Renal cortical epithelial cell (primary cell): ENCODE measurements around the gene ARFGAP3. TPM values are rescaled to one million over a fixed set of nuclear protein-coding genes. Genes with fewer than 3 reads are reported as not detected.
"Not testable (repeated sequence)": the region's sequence is repeated elsewhere in the genome, so short reads cannot be mapped to it uniquely, and the experiment has no call there.

Source experiments
- DNase-seq: peaks from one replicate; pipeline ENCODE4 v3.0.0-alpha.2; 2011; ENCODE audit warnings: low read depth
- total RNA-seq: library from RNA; depleted of rRNA; stranded (reverse); fragments of >200 nt; gene quantifications from 2 replicates; pipeline ENCODE4 v1.2.3, GENCODE V29; 2014

ARFGAP3 gene
- total RNA-seq, 1 donor from 2014 or later = 133 TPM

- DNase-seq = no peak
Measured at GRCh38 chr22:42768385-42769035, 88.6 kb downstream of the ARFGAP3 start.

GRCh38 chr22:42766860-42767259 is 90.2 kb downstream of the ARFGAP3 start:
- no peak for DNase-seq

- DNase-seq = no peak
Measured at GRCh38 chr22:42764895-42765363, 92.1 kb downstream of the ARFGAP3 start.

- DNase-seq = no peak
Measured at GRCh38 chr22:42763965-42764480, 93.0 kb downstream of the ARFGAP3 start.

GRCh38 chr22:42760806-42761565 is 96.1 kb downstream of the ARFGAP3 start:
- no peak for DNase-seq

GRCh38 chr22:42758931-42759629 is 98.0 kb downstream of the ARFGAP3 start:
- DNase-seq = no peak

GRCh38 chr22:42755553-42755952 is 101.5 kb downstream of the ARFGAP3 start:
- DNase-seq = peak; percentile 54

GRCh38 chr22:42755121-42755520 is 102.0 kb downstream of the ARFGAP3 start:
- DNase-seq = not testable (repeated sequence)

GRCh38 chr22:42754658-42755057 is 102.4 kb downstream of the ARFGAP3 start:
- no peak for DNase-seq

GRCh38 chr22:42752912-42753311 is 104.2 kb downstream of the ARFGAP3 start:
- DNase-seq = no peak

- no peak for DNase-seq
Measured at GRCh38 chr22:42752230-42752746, 104.8 kb downstream of the ARFGAP3 start.

- not testable (repeated sequence) for DNase-seq
Measured at GRCh38 chr22:42750421-42750820, 106.7 kb downstream of the ARFGAP3 start.

- DNase-seq = no peak
Measured at GRCh38 chr22:42747701-42748513, 109.2 kb downstream of the ARFGAP3 start.

Other genes starting within 250 kb of the ARFGAP3 start
- 20.7 and 45.9 TPM in 2 replicates for gene POLDIP3, start 242.4 kb downstream of the ARFGAP3 start, total RNA-seq
- 0.45 TPM in 1 of 2 replicates, not detected in the other for gene ATP5MGL, start 216.7 kb downstream of the ARFGAP3 start, total RNA-seq
- gene CYB5R3, start 207.9 kb downstream of the ARFGAP3 start, total RNA-seq = 21.9 and 86.9 TPM in 2 replicates
- gene A4GALT, start 136.4 kb downstream of the ARFGAP3 start, total RNA-seq = 23.8 and 64.8 TPM in 2 replicates
- gene PACSIN2, start 157.9 kb upstream of the ARFGAP3 start, total RNA-seq = 69.8 and 129 TPM in 2 replicates
- 10.8 and 18.2 TPM in 2 replicates for gene TTLL1, start 232.1 kb upstream of the ARFGAP3 start, total RNA-seq